NCI-H2107 (cell line): ENCODE data around the gene FZD2.
"Not testable (repeated sequence)": the region's sequence is repeated elsewhere in the genome, so short reads cannot be mapped to it uniquely, and the experiment has no call there.

Experiments
- DNase-seq: peaks from one replicate; lab custom pipeline; 2025; lab: John Stamatoyannopoulos, UW

FZD2 gene

GRCh38 chr17:44556832-44557606, at the start of gene FZD2:
Gene FZD2 (plus strand): TSS chr17:44557484. CDS start chr17:44557689, 205 bp downstream.
- peak; percentile 29 for DNase-seq

DNA sequence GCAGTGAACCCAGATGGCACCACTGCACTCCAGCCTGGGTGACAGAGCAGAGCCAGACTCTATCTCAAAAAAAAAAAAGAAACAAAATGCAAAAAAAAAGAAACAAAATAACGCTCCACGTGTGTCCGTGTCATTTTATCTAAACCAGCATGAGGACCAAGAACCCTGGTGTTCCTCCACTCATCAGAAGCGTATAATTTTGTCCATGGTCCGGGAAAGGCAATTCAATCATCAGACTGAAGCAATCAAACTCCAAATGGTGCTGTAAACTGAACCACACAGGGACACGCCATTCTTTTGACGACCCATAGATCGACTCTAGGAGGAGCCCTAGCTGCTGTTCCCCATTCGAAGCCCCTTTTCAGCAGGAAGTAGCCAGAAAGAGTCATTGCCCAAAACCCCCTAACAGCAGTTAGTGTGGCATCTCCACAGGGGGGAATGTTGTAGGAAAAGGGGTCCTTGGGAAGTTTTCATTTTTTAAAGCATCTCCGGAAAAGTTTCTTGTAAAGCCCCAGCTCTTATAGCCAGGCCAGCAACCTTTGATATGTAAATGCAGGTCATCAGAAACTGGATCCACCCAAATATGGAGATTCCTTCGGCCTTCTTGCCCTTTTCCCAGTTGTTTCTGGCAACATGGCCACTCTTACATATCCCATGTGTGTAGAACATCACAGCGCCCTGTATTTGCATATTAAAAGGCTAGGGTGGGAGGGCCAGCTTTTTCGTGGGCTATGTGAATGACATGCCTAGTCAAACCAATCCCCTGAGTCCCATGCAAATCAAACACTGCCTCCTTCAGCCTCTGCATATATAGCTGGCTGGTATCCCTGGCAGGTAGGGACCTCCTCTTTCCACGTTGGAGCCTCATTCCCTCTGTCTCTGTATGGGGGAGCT, 45.8 kb upstream of the FZD2 start:
- not testable (repeated sequence) for DNase-seq

DNA sequence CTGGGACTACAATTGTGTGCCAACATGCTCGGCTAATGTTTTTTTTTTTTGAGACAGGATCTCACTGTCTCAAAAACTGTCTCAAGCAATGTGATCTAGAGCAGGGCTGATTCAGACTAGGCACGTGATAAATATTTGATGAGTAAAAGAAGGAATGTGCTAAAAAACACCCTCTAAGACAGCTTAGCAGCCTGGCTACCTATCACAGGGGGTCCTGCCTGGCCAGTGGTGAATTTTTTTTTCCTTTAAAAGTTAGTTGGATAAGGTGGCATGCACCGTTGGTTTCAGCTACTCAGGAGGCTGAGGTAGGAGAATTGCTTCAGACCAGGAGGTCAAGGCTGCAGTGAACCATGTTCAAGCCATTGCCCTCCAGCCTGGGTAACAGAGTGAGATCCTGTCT, 39.3 kb upstream of the FZD2 start:
- no peak for DNase-seq

- DNase-seq: peak; percentile 13
These were observed 34.2 kb upstream of the FZD2 start for GRCh38 chr17:44522883-44523671.

DNA sequence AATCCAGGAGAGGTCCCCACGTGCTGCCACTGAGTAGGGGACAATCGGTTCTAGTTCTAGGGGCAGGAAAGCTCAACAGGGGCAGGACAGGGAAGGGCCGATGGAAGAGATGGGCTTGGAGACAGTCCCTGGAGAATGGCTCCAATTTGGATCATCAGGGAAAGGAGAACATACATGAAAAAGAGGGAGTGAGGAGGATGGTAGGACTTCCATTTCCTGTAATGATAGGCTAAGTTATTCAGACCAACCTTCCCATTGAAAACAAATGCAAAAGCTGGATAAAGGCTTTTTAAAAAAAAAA, 33.7 kb upstream of the FZD2 start:
- no peak for DNase-seq

- no peak for DNase-seq
These were observed 30.2 kb upstream of the FZD2 start for GRCh38 chr17:44527102-44527501.

- no peak for DNase-seq
These were observed 29.3 kb upstream of the FZD2 start for GRCh38 chr17:44527954-44528353.

DNA sequence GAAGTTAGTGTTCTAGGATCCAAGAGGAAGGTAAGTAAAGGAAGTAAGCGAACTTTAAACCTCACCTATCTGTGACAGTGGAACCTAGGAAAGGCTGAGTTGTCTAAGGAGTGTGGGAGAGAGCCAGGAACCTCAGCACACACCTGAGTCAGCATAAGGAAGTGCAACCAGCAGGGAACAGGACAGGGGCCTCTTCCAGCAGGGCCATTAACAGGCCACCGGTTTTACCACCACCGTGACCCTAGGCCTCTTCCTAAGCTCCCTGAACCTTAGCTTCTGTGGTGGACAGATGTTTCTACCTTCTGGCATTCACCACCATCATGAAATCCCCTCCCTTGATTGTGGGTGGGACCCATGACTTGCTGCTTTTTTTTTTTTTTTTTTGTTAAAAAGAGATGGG, 27.4 kb upstream of the FZD2 start:
- DNase-seq: no peak

DNA sequence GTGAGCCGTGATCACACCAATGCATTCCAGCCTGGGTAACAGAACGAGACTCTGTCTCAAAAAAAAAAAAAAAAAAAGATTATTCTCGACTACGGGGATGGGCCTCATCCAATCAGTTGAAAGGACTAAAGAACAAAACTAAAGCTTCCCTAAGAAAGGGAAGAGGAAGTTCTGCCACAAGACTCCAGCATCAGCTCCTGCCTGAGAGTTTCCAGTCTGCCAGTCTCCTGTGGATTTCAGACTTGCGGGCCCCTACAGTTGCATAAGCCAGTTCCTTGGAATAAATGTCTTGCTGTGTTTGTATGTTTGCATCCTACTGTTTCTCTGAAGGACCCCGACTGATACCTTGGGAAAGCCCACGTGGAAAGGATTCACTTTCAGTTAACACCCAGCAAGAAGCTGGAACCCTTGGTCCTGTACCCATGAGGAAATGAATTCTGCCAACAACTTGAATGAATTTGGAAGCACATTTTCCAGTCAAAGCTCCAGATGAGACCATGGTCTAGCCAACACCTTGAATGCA, 26.3 kb upstream of the FZD2 start:
- no peak for DNase-seq

- peak; percentile 74 for DNase-seq
These were observed 23.6 kb upstream of the FZD2 start for GRCh38 chr17:44533533-44534246.

- DNase-seq: no peak
These were observed 21.0 kb upstream of the FZD2 start for GRCh38 chr17:44536090-44536953.

DNA sequence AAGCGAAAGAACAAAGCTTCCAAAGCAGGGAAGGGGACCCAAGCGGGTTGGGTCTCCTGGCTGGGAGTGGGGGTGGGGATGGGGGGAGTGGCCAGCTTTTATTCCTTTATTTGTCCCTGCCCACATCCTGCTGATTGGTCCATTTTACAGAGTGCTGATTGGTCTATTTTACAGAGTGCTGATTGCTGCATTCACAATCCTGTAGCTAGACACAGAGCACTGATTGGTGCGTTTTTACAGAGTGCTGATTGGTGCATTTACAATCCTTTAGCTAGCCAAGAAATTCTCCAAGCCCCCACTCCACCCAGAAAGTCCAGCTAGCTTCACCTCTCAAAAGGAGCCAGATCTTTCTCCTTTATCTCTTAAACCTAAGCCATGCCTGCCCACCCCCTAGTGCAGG, 19.4 kb upstream of the FZD2 start:
- not testable (repeated sequence) for DNase-seq

- no peak for DNase-seq
These were observed 17.6 kb upstream of the FZD2 start for GRCh38 chr17:44539673-44540072.

GRCh38 chr17:44540246-44541084, 16.8 kb upstream of the FZD2 start:
- no peak for DNase-seq

- no peak for DNase-seq
These were observed 15.3 kb upstream of the FZD2 start for GRCh38 chr17:44541884-44542581.

GRCh38 chr17:44543213-44543904, 13.9 kb upstream of the FZD2 start:
- no peak for DNase-seq

DNA sequence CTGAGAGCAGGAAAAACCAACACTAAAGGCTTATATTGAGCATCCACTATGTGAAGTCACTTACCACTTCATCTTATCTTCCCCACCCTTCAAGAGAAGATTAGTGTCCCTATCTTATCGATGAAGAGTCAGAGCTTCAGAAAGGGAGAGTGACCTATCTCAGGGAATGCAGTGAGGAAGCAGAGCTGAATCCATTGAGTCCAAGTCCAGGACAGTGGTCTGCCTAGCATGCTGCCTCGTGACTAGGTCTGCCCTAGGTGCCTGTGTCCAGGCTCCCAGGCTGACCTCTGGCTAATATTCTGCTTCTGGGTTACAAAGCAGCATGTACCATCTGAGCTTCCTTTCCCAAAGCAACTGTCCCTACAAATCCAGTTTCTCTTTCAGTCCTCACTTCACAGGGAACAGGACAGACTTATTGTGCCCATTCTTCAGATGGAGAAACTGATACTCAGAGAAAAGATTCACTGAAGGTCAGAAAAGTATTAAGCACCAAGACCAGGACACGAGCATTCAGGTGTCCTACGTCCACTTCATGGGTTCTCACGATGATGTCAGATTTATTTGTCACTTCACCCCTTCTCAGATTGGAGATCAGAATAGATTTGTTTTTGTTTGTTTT, 13.3 kb upstream of the FZD2 start:
- DNase-seq: no peak
